Stimulated activated CD4-positive, alpha-beta T cell treated with anti-CD3 and anti-CD28 coated beads, Interleukin-15, amount 100 ng/mL, for 24 hours (primary cell): ENCODE results near the gene LPCAT2.
"Not testable (repeated sequence)": the region's sequence is repeated elsewhere in the genome, so short reads cannot be mapped to it uniquely, and the experiment has no call there.

Experiments used
- DNase-seq: peaks from one replicate; pipeline ENCODE4 v3.0.0-alpha.2; 2020

LPCAT2 gene

GRCh38 chr16:55615670-55616069 is 106.8 kb downstream of the LPCAT2 start:
- not testable (repeated sequence) for DNase-seq

- DNase-seq = no peak
These were observed 112.9 kb downstream of the LPCAT2 start for GRCh38 chr16:55621771-55622170.

GRCh38 chr16:55622272-55622671 is 113.4 kb downstream of the LPCAT2 start:
- no peak for DNase-seq

- no peak for DNase-seq
These were observed 114.2 kb downstream of the LPCAT2 start for GRCh38 chr16:55622930-55623561.

- DNase-seq = no peak
These were observed 114.8 kb downstream of the LPCAT2 start for GRCh38 chr16:55623640-55624039.

GRCh38 chr16:55624696-55625095 is 115.8 kb downstream of the LPCAT2 start:
- DNase-seq = no peak

GRCh38 chr16:55625843-55626242 is 117.0 kb downstream of the LPCAT2 start:
- no peak for DNase-seq

- no peak for DNase-seq
These were observed 119.6 kb downstream of the LPCAT2 start for GRCh38 chr16:55628306-55628968.

GRCh38 chr16:55630774-55631173 is 121.9 kb downstream of the LPCAT2 start:
- no peak for DNase-seq

- DNase-seq = no peak
These were observed 123.4 kb downstream of the LPCAT2 start for GRCh38 chr16:55632259-55632658.

- no peak for DNase-seq
These were observed 125.3 kb downstream of the LPCAT2 start for GRCh38 chr16:55634193-55634592.
